Spleen (tissue), 11 donors: ENCODE data around the gene DGKA. TPM values are rescaled to one million over a fixed set of nuclear protein-coding genes. Genes with fewer than 3 reads are reported as not detected.
A peak's percentile ranks its signal among the peaks of the same experiment; 100 is the strongest.

Source experiments
- DNase-seq: peaks from one replicate; pipeline ENCODE4 v3.0.0-alpha.2; 2020
- H3K27ac ChIP-seq, 8 donors: fragments of 200-600 bp; sonication (generic) in 7 of 8; 1 replicate in 4 of 8; 2 replicates in 4 of 8; pipeline versions ENCODE4 v1.5.0 to v1.8.0; 2016 to 2021; ENCODE audit warnings: inconsistent platforms in 4 of 8, mild to moderate bottlenecking in 4 of 8, moderate library complexity in 1 of 8
- H3K27me3 ChIP-seq, 7 donors: fragments of 200-600 bp; sonication (generic) in 6 of 7; replicated peaks in 1 of 7; 1 replicate in 4 of 7; 2 replicates in 3 of 7; pipeline versions ENCODE4 v1.5.0 to v1.8.0; 2016 to 2021; ENCODE audit warnings: inconsistent platforms in 3 of 7, mild to moderate bottlenecking in 1 of 7
- H3K36me3 ChIP-seq, 6 donors: fragments of 200-600 bp; sonication (generic) in 5 of 6; 1 replicate in 4 of 6; 2 replicates in 2 of 6; pipeline versions ENCODE4 v1.5.0 to v1.8.0; 2016 to 2021; ENCODE audit warnings: inconsistent platforms in 2 of 6
- H3K4me1 ChIP-seq, 6 donors: fragments of 200-600 bp; sonication (generic) in 5 of 6; 1 replicate in 3 of 6; 2 replicates in 3 of 6; pipeline versions ENCODE4 v1.5.0 to v1.8.0; 2016 to 2021; ENCODE audit warnings: inconsistent platforms in 3 of 6
- H3K4me3 ChIP-seq, 8 donors: fragments of 200-600 bp; sonication (generic) in 7 of 8; 1 replicate in 4 of 8; 2 replicates in 4 of 8; pipeline versions ENCODE4 v1.5.0 to v1.8.0; 2016 to 2021; ENCODE audit warnings: inconsistent platforms in 4 of 8, mild to moderate bottlenecking in 4 of 8, moderate library complexity in 2 of 8
- H3K9me3 ChIP-seq, 8 donors: fragments of 200-600 bp; sonication (generic) in 7 of 8; 1 replicate in 4 of 8; 2 replicates in 4 of 8; pipeline versions ENCODE4 v1.5.0 to v1.8.0; 2016 to 2021; ENCODE audit warnings: inconsistent platforms in 4 of 8
- POLR2A ChIP-seq, 3 donors: fragments of 450-650 bp; IDR thresholded peaks; one replicate each; pipeline ENCODE4 v1.5.1; 2017; ENCODE audit warnings: antibody characterized with exemption in 3 of 3, mild to moderate bottlenecking in 1 of 3
- POLR2AphosphoS5 ChIP-seq, 3 donors: sonication (generic); formaldehyde crosslinking; IDR thresholded peaks; one replicate each; pipeline ENCODE4 v1.5.1; 2017; ENCODE audit warnings: antibody characterized with exemption in 3 of 3
- WGBS, 5 donors: extraction: QIAGEN DNeasy Blood & Tissue Kit in 3 of 5; methylation state at CpG; one replicate each; pipeline versions ENCODE4 v1.1.5 to v1.1.7; 2013 to 2018; 5-methylcytosine and 5-hydroxymethylcytosine counted together
- intact Hi-C: fragments of 100-400 bp; cut with DNase I; formaldehyde crosslinking; loops from one replicate; pipeline ENCODE4 v1.15.0; 2023; ENCODE audit warnings: low total_unique reads
- polyA plus RNA-seq, 3 donors: library from polyadenylated mRNA; stranded (reverse); fragments of 200-250 nt; gene quantifications; one replicate each; pipeline ENCODE4 v1.2.1, GENCODE V29; 2013
- total RNA-seq, 7 donors: library from RNA; depleted of rRNA in 3 of 7; stranded (reverse); fragments of >200 nt in 3 of 7; fragmentation: NEBNext Ultra II Directional in 4 of 7; extraction: Animal tissue kit (Norgen Biotek cat#: 25700) in 4 of 7; gene quantifications; one replicate each; pipeline versions ENCODE4 v1.1.0 to v1.2.1, GENCODE V29; 2016 to 2021
- TF ChIP-seq, protein P1 (sequence below), 11 experiments: fragments of 200-600 bp in 7 of 11; fragments of 450-650 bp in 4 of 11; sonication (generic) in 4 of 11; IDR thresholded peaks in 8 of 11; conservative IDR thresholded peaks in 3 of 11; 1 replicate in 7 of 11; 2 replicates in 4 of 11; pipeline versions ENCODE4 v1.4.0 to v1.8.0; 2016 to 2021; ENCODE audit warnings: antibody characterized with exemption in 11 of 11, inconsistent platforms in 4 of 11, mild to moderate bottlenecking in 1 of 11
- donor health status: healthy with polysubstance abuse.
- donor health status: DM: no; HTN: no; CAD: no; lungs with moderate emphysema.
- donor health status: DM: no; HTN: no; CAD: no.
- donor health status: Bipolar disorder and iron deficiency.
- donor health status: healthy.
- donor health status: DM: no; HTN: no; CAD: no.
- donor health status: DM: yes; HTN: yes; CAD: no.

DGKA gene
- total and polyA plus RNA-seq, 10 donors, result 73.8 to 261 (median 174) TPM

DNA sequence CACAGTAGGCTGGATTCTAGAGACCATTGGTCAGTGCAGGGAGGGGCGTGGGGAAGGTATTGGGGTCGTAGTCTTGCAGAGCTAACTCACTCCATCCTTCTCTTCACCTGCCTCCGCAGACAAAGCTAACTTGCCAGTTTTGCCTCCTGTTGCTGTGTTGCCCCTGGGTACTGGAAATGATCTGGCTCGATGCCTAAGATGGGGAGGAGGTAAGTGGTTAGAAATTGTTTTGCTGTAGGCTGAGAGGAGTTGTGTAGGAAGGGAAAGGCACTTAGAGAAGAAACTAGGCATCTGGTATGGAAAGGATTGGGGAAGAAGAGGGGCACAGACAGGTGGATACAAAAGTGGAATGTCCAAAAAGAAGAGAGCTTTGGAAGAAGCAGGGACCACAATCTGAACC, 11.1 kb downstream of the DGKA start:
- no peaks in the 10 kb centered on the region for H3K27me3 ChIP-seq
- H3K27ac ChIP-seq, result no peak overlapping the region
- H3K9me3 ChIP-seq, result no peaks in the 10 kb centered on the region
- intact Hi-C loops, result loop anchor here (5.0 kb wide), 1 partner anchor 200 kb away; the partner anchor contains the start of gene GDF11
- no peak overlapping the region for H3K4me3 ChIP-seq
- peaks cover 0 to 100% (median 78%) of the 10 kb centered on the region in 6 donors for H3K36me3 ChIP-seq
- WGBS, 5 donors, result 92 to 97% (median 94%) methylated on average over 4 of the region's 4 CpGs
- TF ChIP-seq POLR2AphosphoS5 (IDR thresholded peaks at IDR 0.05) (no peak), POLR2A (IDR thresholded peaks at IDR 0.05) (no peak)
- TF ChIP-seq, protein P1, sequence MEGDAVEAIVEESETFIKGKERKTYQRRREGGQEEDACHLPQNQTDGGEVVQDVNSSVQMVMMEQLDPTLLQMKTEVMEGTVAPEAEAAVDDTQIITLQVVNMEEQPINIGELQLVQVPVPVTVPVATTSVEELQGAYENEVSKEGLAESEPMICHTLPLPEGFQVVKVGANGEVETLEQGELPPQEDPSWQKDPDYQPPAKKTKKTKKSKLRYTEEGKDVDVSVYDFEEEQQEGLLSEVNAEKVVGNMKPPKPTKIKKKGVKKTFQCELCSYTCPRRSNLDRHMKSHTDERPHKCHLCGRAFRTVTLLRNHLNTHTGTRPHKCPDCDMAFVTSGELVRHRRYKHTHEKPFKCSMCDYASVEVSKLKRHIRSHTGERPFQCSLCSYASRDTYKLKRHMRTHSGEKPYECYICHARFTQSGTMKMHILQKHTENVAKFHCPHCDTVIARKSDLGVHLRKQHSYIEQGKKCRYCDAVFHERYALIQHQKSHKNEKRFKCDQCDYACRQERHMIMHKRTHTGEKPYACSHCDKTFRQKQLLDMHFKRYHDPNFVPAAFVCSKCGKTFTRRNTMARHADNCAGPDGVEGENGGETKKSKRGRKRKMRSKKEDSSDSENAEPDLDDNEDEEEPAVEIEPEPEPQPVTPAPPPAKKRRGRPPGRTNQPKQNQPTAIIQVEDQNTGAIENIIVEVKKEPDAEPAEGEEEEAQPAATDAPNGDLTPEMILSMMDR (IDR thresholded peaks at IDR 0.05 in 8 of 11, conservative IDR thresholded peaks at IDR 0.05 in 3 of 11), result no peak
- no peak for DNase-seq
- peaks cover 9 to 40% (median 13%) of the 10 kb centered on the region in 6 donors for H3K4me1 ChIP-seq

DNA sequence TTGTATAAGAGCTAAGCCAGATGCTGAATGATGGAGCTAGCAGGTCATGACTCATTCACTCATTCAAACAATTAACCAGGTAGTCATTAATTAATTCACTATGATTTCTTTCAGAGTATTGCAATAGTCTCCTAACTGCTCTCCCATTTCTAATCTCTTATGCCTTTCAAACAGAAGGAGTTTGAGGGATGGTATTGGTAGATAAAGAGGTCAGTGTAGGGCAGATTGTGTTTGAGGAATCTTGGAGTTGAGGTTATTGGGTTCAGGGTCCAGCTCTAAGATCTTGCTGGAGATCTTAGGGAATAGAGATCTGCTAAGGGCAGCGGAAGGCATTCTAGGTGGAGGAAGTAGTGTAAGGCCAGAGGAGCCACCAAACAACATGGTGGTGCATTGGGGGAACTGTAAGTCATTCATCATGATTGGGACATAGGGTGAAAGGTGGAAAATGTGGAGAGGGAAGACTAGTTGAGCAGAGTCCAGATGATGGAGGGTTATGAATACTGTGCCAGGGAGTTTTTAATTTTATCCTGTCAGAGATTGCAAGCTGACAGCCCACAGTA, 11.7 kb downstream of the DGKA start:
- Histone ChIP-seq H3K4me1 (peaks cover 9 to 35% (median 13%) of the 10 kb centered on the region in 6 donors), H3K4me3 (no peak overlapping the region), H3K27me3 (no peaks in the 10 kb centered on the region), H3K27ac (no peak overlapping the region), H3K9me3 (no peaks in the 10 kb centered on the region), H3K36me3 (peaks cover 0 to 100% (median 78%) of the 10 kb centered on the region in 6 donors)
- intact Hi-C loops, result loop anchor here (5.0 kb wide), 1 partner anchor 200 kb away; the partner anchor contains the start of gene GDF11
- no peak for DNase-seq
- 88 to 99% (median 97%) methylated on average over 1 of the region's 1 CpG for WGBS, 5 donors
- TF ChIP-seq, protein P1 (IDR thresholded peaks at IDR 0.05 in 8 of 11, conservative IDR thresholded peaks at IDR 0.05 in 3 of 11), result no peak
- no peak for TF ChIP-seq POLR2AphosphoS5 (IDR thresholded peaks at IDR 0.05)
- TF ChIP-seq POLR2A (IDR thresholded peaks at IDR 0.05), result no peak

DNA sequence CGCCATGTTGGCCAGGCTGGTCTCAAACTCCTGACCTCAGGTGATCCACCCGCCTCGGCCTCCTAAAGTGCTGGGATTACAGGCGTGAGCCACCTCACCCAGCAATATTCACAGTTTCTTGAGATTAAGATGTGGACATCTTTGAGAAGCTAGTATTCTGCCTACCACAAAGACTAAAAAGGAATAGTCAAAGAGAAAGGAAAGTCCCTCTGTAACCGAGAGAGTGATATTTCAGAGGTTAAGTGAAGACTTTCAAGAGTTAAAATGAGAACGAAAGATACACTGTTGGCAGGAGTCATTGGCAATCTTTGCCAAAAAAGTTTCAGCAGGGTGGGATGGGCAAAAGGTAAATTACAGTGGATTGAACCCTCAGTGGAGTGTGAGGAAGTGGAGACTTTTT, 15.6 kb downstream of the DGKA start:
- Histone ChIP-seq H3K36me3 (peaks cover 5 to 100% (median 79%) of the 10 kb centered on the region in 6 donors), H3K4me1 (no peaks in the 10 kb centered on the region)

DNA sequence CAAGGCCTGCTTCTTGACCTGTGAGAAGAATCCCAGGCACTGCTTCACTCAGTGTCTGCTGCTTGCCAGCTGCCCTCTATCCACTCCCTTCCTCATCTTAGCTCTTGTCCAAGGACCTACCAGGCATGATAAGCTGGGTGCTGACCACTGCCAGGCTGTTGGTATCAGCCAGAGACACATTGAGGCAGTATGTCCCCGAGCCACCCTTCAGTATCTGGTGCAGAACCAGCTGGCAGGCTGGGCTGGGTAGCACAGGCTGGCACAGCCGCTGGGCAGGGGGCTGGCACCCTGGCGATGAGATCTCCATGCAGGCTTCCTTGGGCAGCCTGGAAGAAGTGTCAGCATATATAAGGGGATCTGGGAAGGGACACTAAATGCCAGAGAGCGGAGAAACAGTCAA, 24.4 kb downstream of the DGKA start:
- Histone ChIP-seq H3K4me1 (no peaks in the 10 kb centered on the region), H3K27ac (no peak overlapping the region), H3K9me3 (no peaks in the 10 kb centered on the region), H3K36me3 (peaks cover 5 to 55% (median 38%) of the 10 kb centered on the region in 6 donors), H3K4me3 (no peak overlapping the region), H3K27me3 (no peaks in the 10 kb centered on the region)
- peak; percentile 46 to 77 (median 54) for TF ChIP-seq POLR2AphosphoS5 (IDR thresholded peaks at IDR 0.05)
- no peak for TF ChIP-seq POLR2A (IDR thresholded peaks at IDR 0.05)
- intact Hi-C loops, result no loop called here
- 88 to 93% (median 89%) methylated on average over 4 of the region's 4 CpGs for WGBS, 5 donors
- DNase-seq, result no peak

More for the DNA sequence above, 15.6 kb downstream of the DGKA start:
- no peak for TF ChIP-seq POLR2A (IDR thresholded peaks at IDR 0.05)
- no peak for TF ChIP-seq POLR2AphosphoS5 (IDR thresholded peaks at IDR 0.05)
- TF ChIP-seq, protein P1 (IDR thresholded peaks at IDR 0.05 in 8 of 11, conservative IDR thresholded peaks at IDR 0.05 in 3 of 11), result no peak
- no peaks in the 10 kb centered on the region for H3K9me3 ChIP-seq
- H3K27me3 ChIP-seq, result no peaks in the 10 kb centered on the region
- no peak overlapping the region for H3K4me3 ChIP-seq
- no peak overlapping the region for H3K27ac ChIP-seq
- DNase-seq, result no peak
- intact Hi-C loops, result no loop called here
- 83 to 92% (median 87%) methylated on average over 6 of the region's 6 CpGs for WGBS, 5 donors
